ENCODE results near the gene STIM1.

Gene STIM1

GRCh38 chr11:3901249-3902025 lies 46.0 kb downstream of the STIM1 start:
- no peak overlapping the region for H3K4me3 ChIP-seq (replicated peaks; ENCODE audit: insufficient read depth, low read length)
- peak overlapping the region; percentile 79; the same call in 1 of the 2 replicates for H3K27ac ChIP-seq (replicated peaks)
- no peak for DNase-seq (ENCODE audit: low read depth in 1 of 2, low spot score in 1 of 2)
- TF ChIP-seq, protein P1, sequence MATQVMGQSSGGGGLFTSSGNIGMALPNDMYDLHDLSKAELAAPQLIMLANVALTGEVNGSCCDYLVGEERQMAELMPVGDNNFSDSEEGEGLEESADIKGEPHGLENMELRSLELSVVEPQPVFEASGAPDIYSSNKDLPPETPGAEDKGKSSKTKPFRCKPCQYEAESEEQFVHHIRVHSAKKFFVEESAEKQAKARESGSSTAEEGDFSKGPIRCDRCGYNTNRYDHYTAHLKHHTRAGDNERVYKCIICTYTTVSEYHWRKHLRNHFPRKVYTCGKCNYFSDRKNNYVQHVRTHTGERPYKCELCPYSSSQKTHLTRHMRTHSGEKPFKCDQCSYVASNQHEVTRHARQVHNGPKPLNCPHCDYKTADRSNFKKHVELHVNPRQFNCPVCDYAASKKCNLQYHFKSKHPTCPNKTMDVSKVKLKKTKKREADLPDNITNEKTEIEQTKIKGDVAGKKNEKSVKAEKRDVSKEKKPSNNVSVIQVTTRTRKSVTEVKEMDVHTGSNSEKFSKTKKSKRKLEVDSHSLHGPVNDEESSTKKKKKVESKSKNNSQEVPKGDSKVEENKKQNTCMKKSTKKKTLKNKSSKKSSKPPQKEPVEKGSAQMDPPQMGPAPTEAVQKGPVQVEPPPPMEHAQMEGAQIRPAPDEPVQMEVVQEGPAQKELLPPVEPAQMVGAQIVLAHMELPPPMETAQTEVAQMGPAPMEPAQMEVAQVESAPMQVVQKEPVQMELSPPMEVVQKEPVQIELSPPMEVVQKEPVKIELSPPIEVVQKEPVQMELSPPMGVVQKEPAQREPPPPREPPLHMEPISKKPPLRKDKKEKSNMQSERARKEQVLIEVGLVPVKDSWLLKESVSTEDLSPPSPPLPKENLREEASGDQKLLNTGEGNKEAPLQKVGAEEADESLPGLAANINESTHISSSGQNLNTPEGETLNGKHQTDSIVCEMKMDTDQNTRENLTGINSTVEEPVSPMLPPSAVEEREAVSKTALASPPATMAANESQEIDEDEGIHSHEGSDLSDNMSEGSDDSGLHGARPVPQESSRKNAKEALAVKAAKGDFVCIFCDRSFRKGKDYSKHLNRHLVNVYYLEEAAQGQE (IDR thresholded peaks at IDR 0.05; ENCODE audit: insufficient replicate concordance, low read depth) = no peak
- TF ChIP-seq POLR2AphosphoS5 (IDR thresholded peaks at IDR 0.05; ENCODE audit: low read depth) = no peak
- TF ChIP-seq, protein P2, sequence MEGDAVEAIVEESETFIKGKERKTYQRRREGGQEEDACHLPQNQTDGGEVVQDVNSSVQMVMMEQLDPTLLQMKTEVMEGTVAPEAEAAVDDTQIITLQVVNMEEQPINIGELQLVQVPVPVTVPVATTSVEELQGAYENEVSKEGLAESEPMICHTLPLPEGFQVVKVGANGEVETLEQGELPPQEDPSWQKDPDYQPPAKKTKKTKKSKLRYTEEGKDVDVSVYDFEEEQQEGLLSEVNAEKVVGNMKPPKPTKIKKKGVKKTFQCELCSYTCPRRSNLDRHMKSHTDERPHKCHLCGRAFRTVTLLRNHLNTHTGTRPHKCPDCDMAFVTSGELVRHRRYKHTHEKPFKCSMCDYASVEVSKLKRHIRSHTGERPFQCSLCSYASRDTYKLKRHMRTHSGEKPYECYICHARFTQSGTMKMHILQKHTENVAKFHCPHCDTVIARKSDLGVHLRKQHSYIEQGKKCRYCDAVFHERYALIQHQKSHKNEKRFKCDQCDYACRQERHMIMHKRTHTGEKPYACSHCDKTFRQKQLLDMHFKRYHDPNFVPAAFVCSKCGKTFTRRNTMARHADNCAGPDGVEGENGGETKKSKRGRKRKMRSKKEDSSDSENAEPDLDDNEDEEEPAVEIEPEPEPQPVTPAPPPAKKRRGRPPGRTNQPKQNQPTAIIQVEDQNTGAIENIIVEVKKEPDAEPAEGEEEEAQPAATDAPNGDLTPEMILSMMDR (IDR thresholded peaks at IDR 0.05; ENCODE audit: insufficient read depth, low read length) = no peak
- no peak for TF ChIP-seq SPI1 (IDR thresholded peaks at IDR 0.05; ENCODE audit: borderline replicate concordance, low read depth)
- no peak for TF ChIP-seq GABPA (IDR thresholded peaks at IDR 0.05; ENCODE audit: low read depth)
- no peaks in the 10 kb centered on the region for H3K27me3 ChIP-seq (ENCODE audit: insufficient read depth, poor library complexity, severe bottlenecking)

- no peak for DNase-seq (ENCODE audit: low read depth in 1 of 2, low spot score in 1 of 2)
- Histone ChIP-seq H3K27ac (replicated peaks) (peak overlapping the region; percentile 79), H3K27me3 (ENCODE audit: insufficient read depth, poor library complexity, severe bottlenecking) (no peaks in the 10 kb centered on the region), H3K4me3 (replicated peaks; ENCODE audit: insufficient read depth, low read length) (no peak overlapping the region)
- TF ChIP-seq POLR2AphosphoS5 (IDR thresholded peaks at IDR 0.05; ENCODE audit: low read depth) (no peak), SPI1 (IDR thresholded peaks at IDR 0.05; ENCODE audit: borderline replicate concordance, low read depth) (no peak), GABPA (IDR thresholded peaks at IDR 0.05; ENCODE audit: low read depth) (no peak)
- TF ChIP-seq, protein P2 (IDR thresholded peaks at IDR 0.05; ENCODE audit: insufficient read depth, low read length) = no peak
- TF ChIP-seq, protein P1 (IDR thresholded peaks at IDR 0.05; ENCODE audit: insufficient replicate concordance, low read depth) = no peak
Measured at GRCh38 chr11:3902441-3902840, 47.0 kb downstream of the STIM1 start.

- TF ChIP-seq POLR2AphosphoS5 (IDR thresholded peaks at IDR 0.05; ENCODE audit: low read depth) = no peak
- peak; percentile 44; the same call in 1 of the 2 replicates for TF ChIP-seq SPI1 (IDR thresholded peaks at IDR 0.05; ENCODE audit: borderline replicate concordance, low read depth)
- H3K27ac ChIP-seq (replicated peaks) = peak overlapping the region; percentile 79
- H3K27me3 ChIP-seq (ENCODE audit: insufficient read depth, poor library complexity, severe bottlenecking) = no peaks in the 10 kb centered on the region
- H3K4me3 ChIP-seq (replicated peaks; ENCODE audit: insufficient read depth, low read length) = no peak overlapping the region
- DNase-seq (ENCODE audit: low read depth in 1 of 2, low spot score in 1 of 2) = peak; percentile 64 to 71
Measured at GRCh38 chr11:3903207-3903896, 47.9 kb downstream of the STIM1 start.

DNA sequence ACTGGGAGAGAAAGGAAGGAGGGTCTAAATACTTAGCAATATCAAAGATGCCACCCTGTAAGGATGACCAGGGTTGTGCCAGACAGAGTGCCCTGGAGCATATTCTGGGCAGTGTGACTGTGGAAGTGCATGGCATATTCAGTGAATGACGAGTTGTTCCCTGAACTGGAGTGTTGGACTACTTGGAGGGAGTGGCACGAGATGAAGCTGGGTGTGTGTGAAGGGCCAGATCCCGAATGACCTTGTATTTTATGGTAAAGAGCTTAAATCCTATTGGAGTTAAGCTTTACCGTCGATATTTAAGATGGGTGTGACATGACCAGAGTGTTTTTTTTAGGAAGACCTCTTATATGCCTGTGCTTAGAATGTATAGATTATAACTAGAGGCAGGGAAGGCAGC lies 48.8 kb downstream of the STIM1 start:
- no peaks in the 10 kb centered on the region for H3K27me3 ChIP-seq (ENCODE audit: insufficient read depth, poor library complexity, severe bottlenecking)
- H3K27ac ChIP-seq (replicated peaks) = peak overlapping the region; percentile 79
- no peak for TF ChIP-seq GABPA (IDR thresholded peaks at IDR 0.05; ENCODE audit: low read depth)
- TF ChIP-seq SPI1 (IDR thresholded peaks at IDR 0.05; ENCODE audit: borderline replicate concordance, low read depth) = no peak
- TF ChIP-seq, protein P2 (IDR thresholded peaks at IDR 0.05; ENCODE audit: insufficient read depth, low read length) = no peak
- TF ChIP-seq POLR2AphosphoS5 (IDR thresholded peaks at IDR 0.05; ENCODE audit: low read depth) = no peak
- TF ChIP-seq, protein P1 (IDR thresholded peaks at IDR 0.05; ENCODE audit: insufficient replicate concordance, low read depth) = no peak
- H3K4me3 ChIP-seq (replicated peaks; ENCODE audit: insufficient read depth, low read length) = no peak overlapping the region
- no peak for DNase-seq (ENCODE audit: low read depth in 1 of 2, low spot score in 1 of 2)

Measured in HL-60 (cell line).